Glutamatergic neuron (in vitro differentiated cells): ENCODE measurements around the gene SPECC1. TPM values are rescaled to one million over a fixed set of nuclear protein-coding genes. Genes with fewer than 3 reads are reported as not detected.
"Not testable (repeated sequence)": the region's sequence is repeated elsewhere in the genome, so short reads cannot be mapped to it uniquely, and the experiment has no call there.

ENCODE experiments used
- DNase-seq: peaks from one replicate; pipeline ENCODE4 v3.0.0; 2022
- H3K27ac Mint-ChIP-seq: one replicate; pipeline ENCODE4 v1.8.0; 2020; ENCODE audit warnings: mild to moderate bottlenecking, mixed read lengths, inconsistent platforms; ENCODE audit not compliant: unreplicated experiment
- H3K27me3 Mint-ChIP-seq: one replicate; pipeline ENCODE4 v1.8.0; 2020; ENCODE audit warnings: mild to moderate bottlenecking, moderate library complexity, mixed read lengths, inconsistent platforms; ENCODE audit not compliant: unreplicated experiment
- H3K36me3 Mint-ChIP-seq: one replicate; pipeline ENCODE4 v1.8.0; 2020; ENCODE audit warnings: mild to moderate bottlenecking, mixed read lengths, inconsistent platforms; ENCODE audit not compliant: unreplicated experiment
- H3K4me1 Mint-ChIP-seq: one replicate; pipeline ENCODE4 v1.8.0; 2020; ENCODE audit warnings: mild to moderate bottlenecking, low read depth, mixed read lengths, inconsistent platforms; ENCODE audit not compliant: unreplicated experiment
- H3K4me3 Mint-ChIP-seq: one replicate; pipeline ENCODE4 v1.8.0; 2020; ENCODE audit warnings: mild to moderate bottlenecking, mixed read lengths, inconsistent platforms; ENCODE audit not compliant: unreplicated experiment
- H3K9me3 Mint-ChIP-seq: one replicate; pipeline ENCODE4 v1.8.0; 2020; ENCODE audit warnings: mild to moderate bottlenecking, moderate library complexity, mixed read lengths, inconsistent platforms; ENCODE audit not compliant: unreplicated experiment
- CTCF ChIP-seq: fragments of 200-600 bp; sonication (generic); IDR thresholded peaks from one replicate; pipeline ENCODE4 v1.5.0; 2021; ENCODE audit not compliant: partially characterized antibody, unreplicated experiment
- total RNA-seq: library from RNA; stranded (reverse); fragmentation: NEBNext Ultra II Directional; extraction: Animal tissue kit (Norgen Biotek cat#: 25700); gene quantifications from one replicate; pipeline ENCODE4 v1.2.1, GENCODE V29; 2021; ENCODE audit not compliant: unreplicated experiment

Gene SPECC1
- total RNA-seq, 1 donor from 2014 or later = 60.6 TPM

GRCh38 chr17:20074489-20074888 is 65.3 kb downstream of the SPECC1 start:
- no peak overlapping the region for H3K27ac Mint-ChIP-seq
- H3K4me3 Mint-ChIP-seq = no peak overlapping the region
- H3K4me1 Mint-ChIP-seq = no peaks in the 10 kb centered on the region
- DNase-seq = no peak
- TF ChIP-seq CTCF = no peak
- H3K9me3 Mint-ChIP-seq = no peaks in the 10 kb centered on the region
- H3K27me3 Mint-ChIP-seq = no peaks in the 10 kb centered on the region
- no peaks in the 10 kb centered on the region for H3K36me3 Mint-ChIP-seq

GRCh38 chr17:20076137-20076536 is 67.0 kb downstream of the SPECC1 start:
- not testable (repeated sequence) for H3K9me3 Mint-ChIP-seq, DNase-seq, H3K27me3 Mint-ChIP-seq, H3K4me3 Mint-ChIP-seq, H3K4me1 Mint-ChIP-seq, H3K27ac Mint-ChIP-seq, H3K36me3 Mint-ChIP-seq

DNA sequence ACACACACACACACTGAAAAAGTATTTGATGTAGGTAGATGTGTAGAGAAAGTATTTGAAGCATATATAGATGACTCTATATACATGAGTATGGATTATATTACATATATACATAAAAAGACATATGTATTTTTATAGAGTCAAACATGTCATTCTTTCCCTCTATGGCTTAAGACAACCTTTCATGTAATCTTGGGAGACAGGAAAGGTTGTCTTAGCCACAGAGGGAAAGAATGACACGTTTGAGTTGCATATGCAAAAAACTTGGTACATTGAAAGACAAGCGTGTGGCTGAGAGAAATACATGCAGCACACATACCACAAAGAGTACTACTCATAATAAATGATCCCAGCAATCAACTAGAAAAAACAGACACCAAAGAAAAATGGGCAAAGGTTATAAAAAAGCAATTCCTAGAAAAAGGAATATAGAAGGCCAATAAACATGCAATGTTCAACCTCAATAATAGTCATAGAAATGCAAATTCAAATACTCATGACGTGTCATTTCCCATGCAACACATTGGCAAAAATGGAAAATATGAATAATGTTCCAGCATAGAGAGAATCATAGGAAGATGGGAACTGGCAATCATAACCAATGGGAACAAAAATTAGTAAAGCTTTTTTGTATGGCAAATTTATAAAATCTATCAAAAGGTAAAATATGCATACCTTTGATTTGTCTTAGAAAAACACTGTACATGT is 69.0 kb downstream of the SPECC1 start:
- Mint-ChIP-seq H3K27me3 (peaks cover 3% of the 10 kb centered on the region), H3K9me3 (peaks cover 5% of the 10 kb centered on the region), H3K4me3 (no peak overlapping the region), H3K27ac (no peak overlapping the region), H3K36me3 (peaks cover 5% of the 10 kb centered on the region), H3K4me1 (peaks cover 3% of the 10 kb centered on the region)
- no peak for TF ChIP-seq CTCF
- no peak for DNase-seq

DNA sequence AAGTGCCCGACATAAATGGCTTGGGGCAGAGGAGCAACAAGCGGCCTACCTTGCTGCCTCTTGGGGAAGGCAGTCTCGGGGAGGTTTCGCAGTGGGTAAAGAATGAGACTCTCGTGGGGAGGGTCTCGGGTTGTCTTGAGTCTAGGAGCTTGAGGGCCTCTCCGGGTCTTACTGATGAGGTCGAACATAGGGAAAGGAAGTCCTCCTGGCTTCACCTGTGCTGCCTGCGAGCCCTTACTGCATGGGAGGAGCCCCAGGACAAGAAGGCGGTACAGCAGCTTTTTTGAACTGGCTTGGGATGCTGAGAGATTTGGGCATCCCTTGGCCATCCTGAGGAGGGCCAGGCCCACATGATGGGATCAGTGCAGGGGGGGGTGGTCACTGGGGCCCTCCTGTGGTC is 71.4 kb downstream of the SPECC1 start:
- no peak for TF ChIP-seq CTCF
- peaks cover 7% of the 10 kb centered on the region for H3K9me3 Mint-ChIP-seq
- no peak overlapping the region for H3K27ac Mint-ChIP-seq
- peaks cover 8% of the 10 kb centered on the region for H3K4me1 Mint-ChIP-seq
- no peak overlapping the region for H3K4me3 Mint-ChIP-seq
- no peak for DNase-seq
- H3K27me3 Mint-ChIP-seq = peaks cover 3% of the 10 kb centered on the region
- H3K36me3 Mint-ChIP-seq = peaks cover 10% of the 10 kb centered on the region

GRCh38 chr17:20083156-20083859 is 74.1 kb downstream of the SPECC1 start:
- Mint-ChIP-seq H3K9me3 (peaks cover 7% of the 10 kb centered on the region), H3K36me3 (peaks cover 10% of the 10 kb centered on the region), H3K27ac (no peak overlapping the region), H3K4me1 (peaks cover 12% of the 10 kb centered on the region), H3K4me3 (no peak overlapping the region), H3K27me3 (peaks cover 3% of the 10 kb centered on the region)
- TF ChIP-seq CTCF = no peak
- DNase-seq = no peak
